ENCODE measurements around the gene CABLES1. TPM values are rescaled to one million over a fixed set of nuclear protein-coding genes. Genes with fewer than 3 reads are reported as not detected.

Gene CABLES1
- total RNA-seq, 1 experiment from 2014 or later, result 66.4 TPM

GRCh38 chr18:23133860-23134779 is 1.2 kb upstream of the CABLES1 start:
- DNase-seq (ENCODE audit: low read depth, low spot score) (no peak), ATAC-seq (peak; percentile 71)
- Histone ChIP-seq H3K27me3 (ENCODE audit: control insufficient read depth, insufficient read depth, low read length) (no peaks in the 10 kb centered on the region), H3K9me3 (ENCODE audit: control insufficient read depth, insufficient read depth, low read depth, low read length) (no peaks in the 10 kb centered on the region), H3K4me1 (ENCODE audit: control insufficient read depth, insufficient read depth, low read length) (peaks cover 46% of the 10 kb centered on the region), H3K36me3 (ENCODE audit: control insufficient read depth, insufficient read depth, low read length) (no peaks in the 10 kb centered on the region), H3K27ac (ENCODE audit: low read length) (peak overlapping the region; percentile 97), H3K4me3 (ENCODE audit: low read depth in 2 of 2, low read length in 2 of 2) (peak overlapping the region; percentile 66 to 69)
- ChIA-PET POLR2A (interaction anchor here (0.5 to 0.7 kb wide), 11 partner anchors 21 to 245 kb away, joined by 3 to 21 read pairs (median 6); partner anchors contain the start of gene RBBP8), CTCF (interaction anchor here (0.5 to 1.9 kb wide), 9 partner anchors 27 to 379 kb away, joined by 3 to 11 read pairs (median 4); no protein-coding TSS in a partner anchor)
- TF ChIP-seq SIN3A (IDR thresholded peaks at IDR 0.05; ENCODE audit: borderline replicate concordance, insufficient read depth, low read depth, low read length), result no peak
- TF ChIP-seq POLR2AphosphoS5 (IDR thresholded peaks at IDR 0.05; ENCODE audit: low read depth, low read length), result peak; percentile 86
- TSS peak; percentile 82 for BruUV-seq (replicated peaks)
- in situ Hi-C loops (cut with HindIII; ENCODE audit: low pct_unique_long_range_greater_than_20kb, low sequenced_read_pairs), result no loop called here
- intact Hi-C loops (cut with micrococcal nuclease; ENCODE audit: unreplicated experiment), result loop anchor here (2.0 to 10.0 kb wide), 5 partner anchors 57 to 368 kb away; partner anchors contain the start of genes RBBP8 and RMC1

- ATAC-seq, result peak; percentile 16
- intact Hi-C loops (cut with micrococcal nuclease; ENCODE audit: unreplicated experiment) (loop anchor here (2.0 to 10.0 kb wide), 2 partner anchors 201 to 243 kb away; partner anchors contain the start of gene RBBP8), in situ Hi-C loops (cut with HindIII; ENCODE audit: low pct_unique_long_range_greater_than_20kb, low sequenced_read_pairs) (no loop called here)
- ChIA-PET POLR2A (interaction anchor here (0.6 kb wide), 1 partner anchor 30 kb away, joined by 8 read pairs; no protein-coding TSS in a partner anchor), CTCF (interaction anchor here (1.9 kb wide), 1 partner anchor 104 kb away, joined by 4 read pairs; no protein-coding TSS in a partner anchor)
- Histone ChIP-seq H3K4me1 (ENCODE audit: control insufficient read depth, insufficient read depth, low read length) (peaks cover 57% of the 10 kb centered on the region), H3K27me3 (ENCODE audit: control insufficient read depth, insufficient read depth, low read length) (no peaks in the 10 kb centered on the region), H3K9me3 (ENCODE audit: control insufficient read depth, insufficient read depth, low read depth, low read length) (no peaks in the 10 kb centered on the region), H3K36me3 (ENCODE audit: control insufficient read depth, insufficient read depth, low read length) (no peaks in the 10 kb centered on the region), H3K27ac (ENCODE audit: low read length) (peak overlapping the region; percentile 92), H3K4me3 (ENCODE audit: low read depth in 2 of 2, low read length in 2 of 2) (peak overlapping the region; percentile 69 to 91)
- TF ChIP-seq SIN3A (IDR thresholded peaks at IDR 0.05; ENCODE audit: borderline replicate concordance, insufficient read depth, low read depth, low read length), result 0 out of 2 replicates have a peak, but pooled peaks have one; percentile 2
- 0 out of 2 replicates have a peak, but pooled peaks have one; percentile 2 for TF ChIP-seq TCF7L2 (IDR thresholded peaks at IDR 0.05; ENCODE audit: low read depth, low read length)
- no peak for TF ChIP-seq REST (IDR thresholded peaks at IDR 0.05; ENCODE audit: insufficient read depth in 1 of 2, low read depth in 2 of 2, low read length in 1 of 2)
- no peak for TF ChIP-seq CTCF (IDR thresholded peaks at IDR 0.05)
- no peak for TF ChIP-seq POLR2AphosphoS5 (IDR thresholded peaks at IDR 0.05; ENCODE audit: low read depth, low read length)
- no peak for DNase-seq (ENCODE audit: low read depth, low spot score)
- no TSS peak for BruUV-seq (replicated peaks)
Observed at GRCh38 chr18:23135550-23136325, 453 bp downstream of the CABLES1 start.

Measured in Panc1 (cell line).